SW 1271 (cell line): ENCODE results near the gene OR56A4.
"Not testable (repeated sequence)": the region's sequence is repeated elsewhere in the genome, so short reads cannot be mapped to it uniquely, and the experiment has no call there.

Source experiments
- DNase-seq, 2 experiments: peaks; one replicate each; lab custom pipeline; 2025; lab: John Stamatoyannopoulos, UW

The OR56A4 gene

GRCh38 chr11:5960704-5961320, 45.9 kb downstream of the OR56A4 start:
- DNase-seq, result not testable (repeated sequence)

DNA sequence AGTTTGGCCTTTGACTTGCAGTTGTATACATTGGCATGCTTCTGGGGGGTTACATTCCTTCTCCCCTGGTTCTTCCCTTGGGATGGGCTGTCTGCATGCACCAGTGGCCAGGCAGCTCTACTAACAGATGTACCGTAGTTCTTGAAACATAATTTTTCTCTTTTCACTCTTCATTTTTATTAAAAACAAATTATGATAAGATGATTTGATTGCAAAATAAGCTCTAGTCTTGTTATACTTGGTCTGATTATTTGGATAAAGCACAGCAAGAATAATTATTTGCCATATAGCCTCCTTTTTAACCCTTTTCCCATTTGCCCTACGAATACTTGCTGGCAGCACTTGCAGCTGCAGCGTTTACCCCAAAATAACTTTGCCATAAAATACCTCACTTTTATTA, 51.2 kb downstream of the OR56A4 start:
- no peak for DNase-seq
